Activated naive CD4-positive, alpha-beta T cell treated with anti-CD3 and anti-CD28 coated beads, Interleukin-2, amount 10 ng/mL, durations not matched to agents 7 days and 5 days (primary cell): ENCODE results near the gene ALG1.

ENCODE experiments used
- CTCF ChIA-PET: fragments of 350-600 bp; sonication (Branson Sonifier 250); formaldehyde crosslinking; loops from one replicate; lab custom pipeline; 2021; ENCODE audit warnings: antibody characterized with exemption; lab: Charles Lee
- DNase-seq: peaks from one replicate; pipeline ENCODE4 v3.0.0-alpha.2; 2020
- H3K27ac Mint-ChIP-seq: one replicate; pipeline ENCODE4 v1.8.0; 2021; ENCODE audit warnings: mild to moderate bottlenecking, moderate library complexity, mixed read lengths
- H3K27me3 Mint-ChIP-seq: one replicate; pipeline ENCODE4 v1.8.0; 2021; ENCODE audit warnings: mild to moderate bottlenecking, mixed read lengths
- H3K36me3 Mint-ChIP-seq: one replicate; pipeline ENCODE4 v1.8.0; 2021; ENCODE audit warnings: mixed read lengths
- H3K4me1 Mint-ChIP-seq: one replicate; pipeline ENCODE4 v1.8.0; 2021; ENCODE audit warnings: mixed read lengths
- H3K4me3 Mint-ChIP-seq: one replicate; pipeline ENCODE4 v1.8.0; 2021; ENCODE audit warnings: mild to moderate bottlenecking, moderate library complexity, mixed read lengths
- H3K9me3 Mint-ChIP-seq: one replicate; pipeline ENCODE4 v1.8.0; 2021; ENCODE audit warnings: mixed read lengths

Gene ALG1, protein sequence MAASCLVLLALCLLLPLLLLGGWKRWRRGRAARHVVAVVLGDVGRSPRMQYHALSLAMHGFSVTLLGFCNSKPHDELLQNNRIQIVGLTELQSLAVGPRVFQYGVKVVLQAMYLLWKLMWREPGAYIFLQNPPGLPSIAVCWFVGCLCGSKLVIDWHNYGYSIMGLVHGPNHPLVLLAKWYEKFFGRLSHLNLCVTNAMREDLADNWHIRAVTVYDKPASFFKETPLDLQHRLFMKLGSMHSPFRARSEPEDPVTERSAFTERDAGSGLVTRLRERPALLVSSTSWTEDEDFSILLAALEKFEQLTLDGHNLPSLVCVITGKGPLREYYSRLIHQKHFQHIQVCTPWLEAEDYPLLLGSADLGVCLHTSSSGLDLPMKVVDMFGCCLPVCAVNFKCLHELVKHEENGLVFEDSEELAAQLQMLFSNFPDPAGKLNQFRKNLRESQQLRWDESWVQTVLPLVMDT

DNA sequence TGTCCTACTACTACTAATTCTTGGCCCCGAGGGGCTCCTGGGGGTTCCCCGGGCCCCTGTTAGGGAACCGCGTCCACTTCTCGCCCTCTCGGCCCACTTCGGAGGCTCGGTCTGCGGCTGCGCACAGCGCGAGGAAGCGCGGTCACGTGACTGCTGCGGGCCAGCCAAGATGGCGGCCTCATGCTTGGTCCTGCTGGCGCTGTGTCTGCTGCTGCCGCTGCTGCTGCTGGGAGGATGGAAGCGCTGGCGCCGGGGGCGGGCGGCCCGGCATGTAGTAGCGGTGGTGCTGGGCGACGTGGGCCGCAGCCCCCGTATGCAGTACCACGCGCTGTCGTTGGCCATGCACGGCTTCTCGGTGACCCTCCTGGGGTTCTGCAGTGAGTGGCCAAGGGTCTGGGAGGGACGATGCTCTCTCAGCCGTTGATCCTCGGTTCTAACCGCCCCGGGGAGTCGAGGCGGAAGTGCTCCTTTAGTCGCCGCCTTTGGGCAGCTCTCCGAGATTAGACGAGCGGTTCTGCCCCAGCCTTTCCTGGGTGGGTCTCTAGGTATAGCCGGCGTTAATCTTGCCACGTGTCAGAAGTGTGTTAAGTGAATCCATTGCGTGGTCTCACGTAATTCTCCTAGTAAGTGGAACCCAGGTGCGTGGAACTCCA, at the start of gene ALG1:
Gene ALG1, plus strand, starts transcription at position 163 of the 653 bp plus-strand sequence. Its CDS starts 7 bp downstream, at position 170.
- Mint-ChIP-seq H3K4me3 (peak within 1 kb of the TSS; percentile 88), H3K27me3 (no peaks in the 10 kb centered on the region), H3K27ac (peak within 1 kb of the TSS; percentile 95), H3K36me3 (peaks cover 14% of the 10 kb centered on the region), H3K4me1 (peaks cover 30% of the 10 kb centered on the region), H3K9me3 (no peaks in the 10 kb centered on the region)
- CTCF ChIA-PET, result interaction anchor here (1.1 to 2.1 kb wide), 3 partner anchors 12 to 20 kb away, joined by 3 to 9 read pairs (median 3); no protein-coding TSS in a partner anchor
- DNase-seq, result peak; percentile 93

DNA sequence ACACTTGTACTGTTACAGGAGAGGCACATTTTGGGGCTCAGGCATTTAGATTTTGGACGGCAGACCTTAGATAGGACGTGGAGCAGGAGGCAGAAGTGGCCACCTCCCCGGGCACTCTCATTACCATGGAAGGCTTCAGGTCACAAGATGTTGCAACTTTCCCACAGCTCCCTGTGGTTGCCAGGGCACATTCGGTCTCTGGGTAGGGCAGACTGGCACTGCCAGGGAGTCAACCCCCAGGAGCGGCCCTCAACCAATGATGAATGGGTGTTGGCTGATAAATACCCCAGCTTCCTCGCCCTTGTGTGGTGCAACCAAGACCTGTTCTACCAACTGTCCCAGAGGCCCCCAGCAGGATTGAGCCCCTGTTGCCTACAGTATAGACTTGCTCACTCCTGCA, 49.1 kb upstream of the ALG1 start:
- CTCF ChIA-PET, result no interaction called here
- no peaks in the 10 kb centered on the region for H3K27me3 Mint-ChIP-seq
- no peaks in the 10 kb centered on the region for H3K36me3 Mint-ChIP-seq
- H3K27ac Mint-ChIP-seq, result no peak overlapping the region
- H3K4me1 Mint-ChIP-seq, result no peaks in the 10 kb centered on the region
- no peak overlapping the region for H3K4me3 Mint-ChIP-seq
- no peak for DNase-seq
- no peaks in the 10 kb centered on the region for H3K9me3 Mint-ChIP-seq

DNA sequence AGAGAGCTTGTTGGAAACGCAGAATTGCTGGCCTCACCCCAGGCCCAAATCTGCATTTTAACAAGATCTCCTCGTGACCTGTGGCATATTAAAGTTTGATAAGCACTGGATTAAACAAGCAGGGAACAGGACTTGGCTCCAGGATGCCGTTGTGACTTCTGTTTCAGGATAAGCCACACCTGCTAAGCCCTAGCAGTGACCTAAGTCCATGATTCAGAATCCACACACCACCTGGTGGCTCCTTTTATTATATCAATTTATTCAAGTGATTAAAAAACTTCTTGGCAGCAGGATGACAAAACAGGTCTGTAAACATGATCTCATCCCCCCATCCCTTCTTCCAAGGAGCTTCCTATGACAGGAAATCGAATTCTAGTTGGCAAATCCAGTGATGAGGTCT, 47.0 kb upstream of the ALG1 start:
- Mint-ChIP-seq H3K36me3 (no peaks in the 10 kb centered on the region), H3K4me1 (no peaks in the 10 kb centered on the region), H3K27me3 (no peaks in the 10 kb centered on the region), H3K27ac (no peak overlapping the region), H3K4me3 (no peak overlapping the region), H3K9me3 (no peaks in the 10 kb centered on the region)
- CTCF ChIA-PET, result no interaction called here
- DNase-seq, result no peak

DNA sequence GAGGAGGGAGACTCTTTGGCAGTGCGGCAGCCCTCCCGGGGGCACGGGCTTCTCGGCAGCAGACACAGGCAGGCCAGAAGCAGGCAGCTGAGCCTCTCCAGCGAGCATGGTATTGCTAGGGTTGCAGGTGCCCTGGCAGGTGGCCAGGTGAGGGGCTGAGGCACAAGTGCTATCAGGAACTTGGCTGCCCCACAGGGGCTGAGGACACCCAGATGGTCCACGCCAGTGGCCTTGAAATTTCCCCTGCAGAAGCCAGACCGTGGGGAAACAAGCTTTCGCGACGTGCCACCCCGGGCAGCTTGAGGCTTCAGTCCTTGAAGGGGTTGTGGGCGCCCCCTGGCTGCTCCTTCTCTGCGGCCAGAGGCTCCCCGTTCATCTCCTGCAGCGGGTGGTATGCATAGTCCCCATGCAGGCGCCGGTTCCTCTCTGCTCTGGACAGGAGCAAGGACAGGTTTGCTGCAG, 46.4 kb upstream of the ALG1 start:
- Mint-ChIP-seq H3K27me3 (no peaks in the 10 kb centered on the region), H3K9me3 (no peaks in the 10 kb centered on the region), H3K27ac (no peak overlapping the region), H3K36me3 (no peaks in the 10 kb centered on the region), H3K4me3 (no peak overlapping the region), H3K4me1 (no peaks in the 10 kb centered on the region)
- CTCF ChIA-PET, result no interaction called here
- peak; percentile 25 for DNase-seq

DNA sequence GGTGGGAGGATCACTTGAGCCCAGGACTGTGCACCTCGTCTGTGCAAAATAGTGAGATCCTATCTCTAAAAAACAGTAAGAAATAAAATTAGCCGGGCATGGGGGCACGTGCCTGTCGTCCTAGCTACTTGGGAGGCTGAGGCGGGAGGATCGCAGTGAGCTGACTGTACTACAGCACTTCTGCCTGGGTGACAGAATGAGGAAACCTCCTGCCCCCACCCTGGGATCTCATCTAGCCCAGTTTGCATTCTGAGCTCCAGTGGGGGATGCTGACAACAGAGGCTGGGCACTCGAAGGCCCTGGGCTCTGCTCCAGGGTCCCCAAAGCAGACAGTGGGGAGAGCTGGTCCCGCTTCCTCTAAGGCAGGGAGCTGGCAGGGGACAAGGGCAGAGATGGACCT, 45.0 kb upstream of the ALG1 start:
- Mint-ChIP-seq H3K27ac (no peak overlapping the region), H3K36me3 (no peaks in the 10 kb centered on the region), H3K4me3 (no peak overlapping the region), H3K9me3 (no peaks in the 10 kb centered on the region), H3K27me3 (no peaks in the 10 kb centered on the region), H3K4me1 (no peaks in the 10 kb centered on the region)
- DNase-seq, result no peak
- CTCF ChIA-PET, result no interaction called here

DNA sequence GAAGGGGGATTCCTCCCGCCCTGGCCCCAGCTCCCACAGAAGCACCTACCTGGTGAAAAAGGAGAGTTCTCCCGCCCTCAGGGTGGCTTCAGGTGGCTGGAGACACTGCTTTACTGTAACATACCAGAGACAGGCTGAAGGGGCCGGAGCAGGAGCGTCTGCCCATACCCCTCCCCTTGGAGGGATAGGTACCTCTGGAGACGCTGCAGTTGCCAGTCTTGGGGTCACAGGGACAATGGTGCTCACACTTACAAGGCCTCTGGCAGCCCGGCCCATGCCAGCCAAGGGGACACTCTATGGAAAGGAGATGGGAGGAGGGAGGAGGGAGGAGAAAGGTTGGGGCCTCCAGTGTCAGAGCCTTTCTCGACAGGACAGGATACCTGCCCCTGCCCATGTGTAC, 44.6 kb upstream of the ALG1 start:
- peaks cover 2% of the 10 kb centered on the region for H3K4me1 Mint-ChIP-seq
- CTCF ChIA-PET, result no interaction called here
- no peak for DNase-seq
- no peaks in the 10 kb centered on the region for H3K27me3 Mint-ChIP-seq
- no peak overlapping the region for H3K4me3 Mint-ChIP-seq
- no peaks in the 10 kb centered on the region for H3K36me3 Mint-ChIP-seq
- H3K27ac Mint-ChIP-seq, result no peak overlapping the region
- H3K9me3 Mint-ChIP-seq, result no peaks in the 10 kb centered on the region

DNA sequence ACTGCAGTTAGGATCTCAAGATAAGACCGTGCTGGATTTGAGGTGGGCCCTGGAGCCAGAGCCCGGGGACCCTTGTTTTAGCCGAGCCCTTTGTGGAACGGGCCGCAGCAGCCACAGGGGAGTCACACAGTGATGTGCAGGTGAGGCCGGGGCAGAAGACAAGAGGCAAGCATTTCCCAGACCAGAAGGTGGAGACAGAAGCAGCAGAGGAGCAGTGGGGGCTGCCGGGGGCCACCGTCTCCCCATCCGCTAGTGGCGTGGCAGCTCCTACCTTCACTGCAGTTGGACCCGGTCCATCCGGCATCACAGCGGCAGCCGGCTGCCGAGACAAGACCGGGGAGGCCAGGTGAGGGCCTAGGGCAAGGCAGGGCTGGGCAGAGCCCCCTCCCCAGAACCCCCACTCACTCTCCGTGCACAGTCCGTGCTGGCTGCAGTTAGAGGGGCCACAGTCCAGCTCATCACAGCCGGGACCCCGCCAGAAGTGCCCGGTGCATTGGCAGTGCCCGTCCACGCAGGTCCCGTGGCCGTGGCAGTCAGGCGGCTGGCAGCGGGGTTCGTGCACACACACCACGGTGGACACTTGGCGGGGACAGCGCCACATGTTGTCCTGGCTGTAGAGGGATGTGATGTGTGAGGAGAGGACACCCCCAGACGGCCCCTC, 43.9 kb upstream of the ALG1 start:
- Mint-ChIP-seq H3K4me3 (no peak overlapping the region), H3K36me3 (no peaks in the 10 kb centered on the region), H3K27me3 (no peaks in the 10 kb centered on the region), H3K27ac (no peak overlapping the region), H3K9me3 (no peaks in the 10 kb centered on the region), H3K4me1 (peaks cover 5% of the 10 kb centered on the region)
- DNase-seq, result no peak
- CTCF ChIA-PET, result no interaction called here

DNA sequence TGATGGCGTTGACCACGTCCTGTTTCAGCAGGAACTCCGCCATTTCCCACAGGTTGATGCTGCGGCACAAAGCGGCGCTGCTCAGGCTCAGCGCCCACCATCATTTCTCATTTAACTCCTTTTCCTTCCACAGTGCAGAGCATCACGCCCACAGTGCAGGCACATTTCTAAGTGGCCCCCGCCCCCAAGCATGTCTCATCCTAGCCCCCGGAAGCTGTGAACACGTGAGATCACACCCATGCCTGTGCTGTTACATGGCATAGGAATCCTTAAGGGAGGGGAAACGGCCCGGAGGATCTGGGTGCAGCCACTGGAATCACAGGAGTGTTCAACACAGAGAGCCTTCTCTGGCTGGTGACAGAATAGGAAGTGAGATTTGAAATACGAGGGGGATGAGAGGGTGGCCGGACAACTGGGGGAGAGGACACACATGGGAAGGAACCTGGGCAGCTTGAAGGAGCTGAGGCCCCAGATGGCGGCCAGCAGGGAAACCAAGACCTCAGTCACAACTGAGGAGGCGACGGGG, 42.6 kb upstream of the ALG1 start:
- CTCF ChIA-PET, result no interaction called here
- H3K27me3 Mint-ChIP-seq, result no peaks in the 10 kb centered on the region
- DNase-seq, result no peak
- peaks cover 11% of the 10 kb centered on the region for H3K4me1 Mint-ChIP-seq
- no peak overlapping the region for H3K27ac Mint-ChIP-seq
- no peaks in the 10 kb centered on the region for H3K9me3 Mint-ChIP-seq
- H3K36me3 Mint-ChIP-seq, result no peaks in the 10 kb centered on the region
- no peak overlapping the region for H3K4me3 Mint-ChIP-seq

DNA sequence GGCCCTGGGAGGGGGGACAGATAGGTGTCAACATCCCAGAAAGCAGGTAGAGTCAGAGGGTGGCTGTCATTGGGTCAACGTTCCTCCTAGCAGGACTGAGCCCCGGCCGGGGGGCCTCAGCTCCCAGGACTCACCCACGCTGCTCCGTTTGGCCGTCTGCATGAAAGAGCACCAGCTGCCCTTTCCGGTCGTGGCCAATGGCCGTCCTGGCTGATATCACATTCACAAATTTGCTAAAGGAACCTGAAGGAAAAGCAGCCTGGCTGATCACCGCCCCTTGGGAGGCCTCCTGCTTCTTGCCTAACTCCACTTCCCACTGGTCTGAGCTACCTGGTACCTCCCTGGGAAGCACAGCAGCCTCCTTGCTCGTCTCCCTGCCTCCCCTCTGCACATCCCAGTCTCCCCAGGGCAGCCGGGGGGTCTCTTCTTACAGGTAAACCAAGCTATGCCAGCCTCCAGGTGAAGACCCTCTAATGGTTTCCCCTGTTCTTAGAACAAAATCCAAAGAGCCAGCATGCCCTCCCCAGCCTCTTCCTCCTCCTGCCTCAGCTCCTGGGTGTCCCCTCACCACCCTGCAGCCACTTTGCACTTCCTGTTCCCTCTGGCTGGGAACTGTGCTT, 41.3 kb upstream of the ALG1 start:
- Mint-ChIP-seq H3K36me3 (no peaks in the 10 kb centered on the region), H3K9me3 (no peaks in the 10 kb centered on the region), H3K27me3 (no peaks in the 10 kb centered on the region), H3K27ac (no peak overlapping the region), H3K4me1 (peaks cover 21% of the 10 kb centered on the region), H3K4me3 (no peak overlapping the region)
- CTCF ChIA-PET, result no interaction called here
- no peak for DNase-seq

DNA sequence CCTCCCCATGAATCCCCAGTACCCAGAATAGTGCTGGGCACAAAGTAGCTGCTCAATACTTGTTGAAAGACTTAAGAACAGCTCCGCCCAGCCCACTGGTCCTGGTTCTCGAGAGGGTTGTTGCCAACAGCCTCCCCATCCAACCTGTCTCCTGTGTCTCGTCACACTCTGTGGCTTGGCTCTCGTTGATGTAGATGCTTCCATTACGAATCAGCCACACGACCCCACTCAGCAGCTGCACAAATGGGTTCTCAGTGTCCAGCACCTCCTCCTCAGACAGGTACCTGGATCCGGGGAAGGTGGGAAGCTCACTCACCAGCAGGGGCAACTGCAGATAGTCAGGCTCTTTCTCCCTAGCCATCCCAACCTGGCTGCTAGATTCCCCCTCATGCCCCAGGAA, 40.0 kb upstream of the ALG1 start:
- CTCF ChIA-PET, result interaction anchor here (0.9 kb wide), 1 partner anchor 26 kb away, joined by 3 read pairs; no protein-coding TSS in a partner anchor
- H3K9me3 Mint-ChIP-seq, result no peaks in the 10 kb centered on the region
- H3K4me1 Mint-ChIP-seq, result peaks cover 21% of the 10 kb centered on the region
- DNase-seq, result no peak
- no peaks in the 10 kb centered on the region for H3K27me3 Mint-ChIP-seq
- no peak overlapping the region for H3K27ac Mint-ChIP-seq
- no peaks in the 10 kb centered on the region for H3K36me3 Mint-ChIP-seq
- H3K4me3 Mint-ChIP-seq, result peak overlapping the region; percentile 64

DNA sequence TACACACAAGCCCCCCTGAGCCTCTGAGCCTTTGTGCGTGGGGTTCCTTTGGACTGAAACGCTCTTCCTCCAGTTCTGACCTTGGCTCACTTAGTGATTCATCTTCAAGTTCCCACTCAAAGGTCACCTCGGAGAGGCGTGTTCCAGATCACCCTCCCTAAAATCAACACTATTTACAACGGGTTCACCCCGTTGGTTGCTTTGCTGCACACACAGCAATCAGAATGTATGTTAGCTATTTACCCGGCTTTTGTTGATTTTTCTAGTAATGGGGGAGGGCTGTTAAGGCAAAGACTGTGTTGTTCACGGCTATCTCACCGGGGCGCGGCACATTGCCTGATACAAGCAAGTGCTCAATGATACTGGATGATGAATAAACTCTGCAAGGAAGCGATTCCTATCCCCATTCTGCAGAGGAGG, 38.9 kb upstream of the ALG1 start:
- CTCF ChIA-PET, result no interaction called here
- Mint-ChIP-seq H3K4me3 (peak overlapping the region; percentile 86), H3K9me3 (no peaks in the 10 kb centered on the region), H3K27me3 (no peaks in the 10 kb centered on the region), H3K36me3 (no peaks in the 10 kb centered on the region), H3K4me1 (peaks cover 21% of the 10 kb centered on the region), H3K27ac (peak overlapping the region; percentile 52)
- no peak for DNase-seq

DNA sequence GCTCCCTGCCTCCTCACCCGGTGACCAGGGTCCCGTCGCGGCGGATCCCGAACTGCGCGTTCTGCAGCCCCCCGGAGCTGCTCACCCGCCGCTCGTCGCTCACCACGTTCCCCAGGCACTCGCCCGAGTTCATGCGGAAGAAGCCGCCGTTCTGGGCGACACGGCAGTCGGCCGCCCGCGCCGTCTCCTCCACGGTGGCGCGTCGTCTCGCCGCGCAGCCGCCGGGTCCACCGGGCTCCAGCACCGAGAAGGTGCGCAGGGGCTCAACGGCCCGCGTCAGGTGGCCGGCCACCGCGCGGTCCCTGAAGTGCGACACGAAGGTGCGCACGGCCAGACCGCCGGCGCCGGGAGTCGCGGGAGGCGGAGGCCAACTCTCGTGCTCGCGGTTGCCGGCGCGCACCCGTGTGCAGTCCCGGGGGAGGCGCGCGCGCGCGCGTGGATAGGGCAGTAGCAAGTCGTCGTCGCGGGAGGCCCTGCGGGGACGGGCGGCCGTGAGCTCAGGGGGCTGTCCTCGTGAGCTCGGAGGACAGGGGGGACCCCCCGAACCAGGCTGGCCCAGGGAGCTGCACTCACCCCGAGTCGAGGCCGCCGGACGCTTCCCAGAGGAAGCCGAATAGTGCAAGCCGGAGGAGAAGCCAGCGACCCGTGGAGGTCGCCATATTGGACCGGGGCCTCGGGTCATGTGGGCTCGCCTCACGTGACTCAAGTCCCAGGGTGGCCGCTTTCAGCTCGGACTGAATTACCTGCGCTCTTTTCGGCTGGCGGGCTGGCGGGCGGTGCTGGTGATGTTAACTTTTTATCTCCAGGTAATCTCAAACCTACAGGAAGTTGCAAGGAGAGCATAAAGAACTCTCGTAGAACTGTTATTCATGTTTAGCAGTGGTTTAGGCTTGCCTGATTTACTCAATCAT, 38.1 kb upstream of the ALG1 start, which contains the start of gene NAGPA:
Gene NAGPA, minus strand, starts transcription at position 680 of the 911 bp plus-strand sequence. Its CDS starts 21 bp downstream, at position 659.
- CTCF ChIA-PET, result no interaction called here
- no peaks in the 10 kb centered on the region for H3K9me3 Mint-ChIP-seq
- no peaks in the 10 kb centered on the region for H3K27me3 Mint-ChIP-seq
- peaks cover 21% of the 10 kb centered on the region for H3K4me1 Mint-ChIP-seq
- H3K4me3 Mint-ChIP-seq, result peak within 1 kb of the TSS; percentile 86
- H3K36me3 Mint-ChIP-seq, result no peaks in the 10 kb centered on the region
- DNase-seq, result peak; percentile 92
- peak within 1 kb of the TSS; percentile 91 for H3K27ac Mint-ChIP-seq

DNA sequence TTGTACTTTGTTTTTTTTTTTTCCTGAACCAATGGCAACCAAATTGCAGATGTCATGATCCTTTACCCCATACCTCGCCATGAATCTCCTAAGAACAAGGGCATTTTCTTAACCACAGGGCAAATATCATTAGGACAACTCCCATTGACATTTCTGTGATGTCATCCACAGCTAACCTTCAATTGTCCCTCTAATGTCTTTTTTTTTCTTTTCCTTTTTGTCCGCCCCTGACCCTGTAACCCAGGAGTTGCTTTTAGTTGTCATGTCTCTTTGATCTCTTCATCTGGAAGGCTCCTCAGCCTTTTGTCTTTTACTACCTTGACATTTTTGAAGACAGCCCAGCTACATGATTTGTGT, 37.5 kb upstream of the ALG1 start:
- DNase-seq, result no peak
- peak overlapping the region; percentile 86 for H3K4me3 Mint-ChIP-seq
- no peaks in the 10 kb centered on the region for H3K9me3 Mint-ChIP-seq
- peak overlapping the region; percentile 91 for H3K27ac Mint-ChIP-seq
- peaks cover 21% of the 10 kb centered on the region for H3K4me1 Mint-ChIP-seq
- CTCF ChIA-PET, result no interaction called here
- no peaks in the 10 kb centered on the region for H3K27me3 Mint-ChIP-seq
- H3K36me3 Mint-ChIP-seq, result no peaks in the 10 kb centered on the region
